ENCODE data around the gene ABHD12.

DNA sequence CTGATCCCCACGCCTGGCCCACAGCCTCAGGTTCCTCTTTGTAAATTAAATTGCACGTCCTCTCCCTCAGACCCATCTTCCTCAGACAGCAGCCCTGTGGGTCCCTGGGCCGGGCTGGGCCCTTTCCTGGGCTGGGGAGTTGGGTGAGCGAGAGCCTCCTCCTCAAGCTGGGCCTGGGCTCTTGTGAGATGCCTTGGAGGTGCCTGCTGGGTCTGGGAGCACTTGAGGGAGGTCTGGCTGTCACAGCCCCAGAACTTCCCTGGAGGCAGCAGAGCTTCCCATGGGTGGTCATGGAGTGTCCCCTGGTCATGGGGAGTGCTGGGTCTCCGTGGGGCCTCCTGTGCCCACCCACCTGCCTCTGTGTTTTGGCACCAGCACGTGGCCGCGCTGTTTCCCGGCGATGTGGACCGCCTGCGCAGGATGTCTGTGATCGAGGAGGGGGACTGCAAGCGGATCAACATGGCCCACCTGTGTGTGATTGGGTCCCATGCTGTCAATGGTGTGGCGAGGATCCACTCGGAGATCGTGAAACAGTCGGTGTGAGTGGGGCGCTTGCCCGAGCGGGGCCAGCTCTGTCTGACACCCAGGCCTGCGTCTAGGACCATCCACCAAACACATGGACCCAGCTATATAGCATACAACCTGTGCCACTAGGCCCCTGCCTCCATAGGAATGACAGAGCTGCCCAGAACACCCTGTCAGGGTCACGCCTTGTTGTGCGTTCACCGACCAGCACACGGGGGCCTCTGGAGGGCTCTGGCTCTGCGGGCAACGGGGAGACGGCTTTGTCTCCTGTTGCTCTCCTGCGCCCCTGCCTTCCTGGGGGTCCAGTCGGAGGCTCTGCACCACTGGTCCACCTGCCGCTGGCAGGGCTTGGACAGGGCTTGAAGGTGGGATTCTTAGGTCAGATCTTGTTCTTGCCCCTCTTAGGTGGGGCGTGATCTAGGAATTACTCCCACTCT lies 109.8 kb downstream of the ABHD12 start:
- TF ChIP-seq, protein P1, sequence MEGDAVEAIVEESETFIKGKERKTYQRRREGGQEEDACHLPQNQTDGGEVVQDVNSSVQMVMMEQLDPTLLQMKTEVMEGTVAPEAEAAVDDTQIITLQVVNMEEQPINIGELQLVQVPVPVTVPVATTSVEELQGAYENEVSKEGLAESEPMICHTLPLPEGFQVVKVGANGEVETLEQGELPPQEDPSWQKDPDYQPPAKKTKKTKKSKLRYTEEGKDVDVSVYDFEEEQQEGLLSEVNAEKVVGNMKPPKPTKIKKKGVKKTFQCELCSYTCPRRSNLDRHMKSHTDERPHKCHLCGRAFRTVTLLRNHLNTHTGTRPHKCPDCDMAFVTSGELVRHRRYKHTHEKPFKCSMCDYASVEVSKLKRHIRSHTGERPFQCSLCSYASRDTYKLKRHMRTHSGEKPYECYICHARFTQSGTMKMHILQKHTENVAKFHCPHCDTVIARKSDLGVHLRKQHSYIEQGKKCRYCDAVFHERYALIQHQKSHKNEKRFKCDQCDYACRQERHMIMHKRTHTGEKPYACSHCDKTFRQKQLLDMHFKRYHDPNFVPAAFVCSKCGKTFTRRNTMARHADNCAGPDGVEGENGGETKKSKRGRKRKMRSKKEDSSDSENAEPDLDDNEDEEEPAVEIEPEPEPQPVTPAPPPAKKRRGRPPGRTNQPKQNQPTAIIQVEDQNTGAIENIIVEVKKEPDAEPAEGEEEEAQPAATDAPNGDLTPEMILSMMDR (IDR thresholded peaks at IDR 0.05), result no peak
- TF ChIP-seq POLR2A (IDR thresholded peaks at IDR 0.05), result no peak
